ENCODE results near the gene BSCL2.
"Not testable (repeated sequence)": the region's sequence is repeated elsewhere in the genome, so short reads cannot be mapped to it uniquely, and the experiment has no call there.

The BSCL2 gene

DNA sequence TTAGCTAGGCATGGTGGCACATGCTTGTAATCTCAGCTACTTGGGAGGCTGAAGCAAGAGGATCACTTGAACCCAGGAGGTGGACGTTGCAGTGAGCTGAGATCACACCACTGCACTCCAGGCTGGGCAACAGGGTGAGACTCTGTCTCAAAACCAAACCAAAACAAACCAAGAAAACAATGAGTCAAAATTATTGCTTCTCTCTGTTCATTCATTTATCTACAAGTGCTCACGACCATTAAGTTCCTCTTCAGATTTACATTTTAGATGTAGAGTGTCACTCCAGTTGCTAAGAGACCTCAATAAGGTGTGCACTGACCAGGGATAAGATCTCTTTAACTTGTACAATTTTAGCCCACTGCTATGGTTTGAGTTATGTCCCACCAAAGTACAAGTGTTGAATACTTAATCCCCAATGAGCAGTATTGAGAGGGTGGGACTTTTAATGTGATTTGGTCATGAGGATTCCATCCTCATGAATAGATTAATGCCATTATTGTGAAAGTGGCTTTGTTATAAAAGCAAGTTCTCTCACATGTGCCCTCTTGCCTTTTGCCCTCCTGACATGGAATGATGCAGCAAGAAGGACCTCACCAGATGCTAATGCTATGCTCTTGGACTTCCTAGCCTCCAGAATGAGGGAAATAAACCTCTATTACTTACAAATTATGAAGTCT is 12.2 kb upstream of the BSCL2 start:
- no peak for DNase-seq (ENCODE audit: low read depth, low spot score)

DNA sequence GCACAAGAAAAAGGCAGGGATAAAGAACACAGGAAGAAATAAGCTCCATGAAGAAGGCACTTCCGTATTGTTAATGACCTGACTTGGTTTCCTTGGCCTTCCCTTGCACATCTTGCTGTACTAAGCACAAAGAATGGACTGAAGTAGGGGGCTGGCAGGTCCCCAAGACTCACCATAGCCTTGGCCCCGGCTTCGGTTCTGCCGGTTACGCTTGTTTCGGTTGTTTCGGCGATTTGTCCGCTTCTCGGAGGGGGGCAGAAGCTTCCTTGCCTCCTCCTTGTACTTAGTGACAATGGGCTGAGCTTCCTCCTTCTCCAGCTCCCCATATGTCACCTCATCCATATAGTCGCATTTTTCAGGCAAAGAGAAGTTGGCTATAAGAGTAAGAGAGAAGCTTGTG is 9.6 kb upstream of the BSCL2 start:
- no peak for DNase-seq (ENCODE audit: low read depth, low spot score)

DNA sequence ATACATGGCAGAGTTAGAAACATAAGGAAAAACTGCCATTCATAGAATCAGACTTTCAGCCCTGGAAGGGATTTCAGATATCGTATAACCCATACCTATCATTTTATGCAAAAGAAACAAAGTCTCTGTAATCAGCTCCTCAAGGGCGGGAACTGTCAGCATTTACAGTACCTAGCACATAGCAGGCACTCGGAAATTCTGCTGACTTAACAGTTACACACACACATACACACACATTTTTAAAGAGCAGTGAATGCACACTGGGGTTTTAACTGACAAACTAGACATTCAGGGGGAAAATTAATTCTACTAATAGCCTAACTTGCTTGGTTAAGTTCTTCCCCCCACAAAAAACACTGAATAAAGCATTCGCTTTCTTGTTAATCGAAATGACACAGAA is 9.0 kb upstream of the BSCL2 start:
- DNase-seq (ENCODE audit: low read depth, low spot score): no peak

DNA sequence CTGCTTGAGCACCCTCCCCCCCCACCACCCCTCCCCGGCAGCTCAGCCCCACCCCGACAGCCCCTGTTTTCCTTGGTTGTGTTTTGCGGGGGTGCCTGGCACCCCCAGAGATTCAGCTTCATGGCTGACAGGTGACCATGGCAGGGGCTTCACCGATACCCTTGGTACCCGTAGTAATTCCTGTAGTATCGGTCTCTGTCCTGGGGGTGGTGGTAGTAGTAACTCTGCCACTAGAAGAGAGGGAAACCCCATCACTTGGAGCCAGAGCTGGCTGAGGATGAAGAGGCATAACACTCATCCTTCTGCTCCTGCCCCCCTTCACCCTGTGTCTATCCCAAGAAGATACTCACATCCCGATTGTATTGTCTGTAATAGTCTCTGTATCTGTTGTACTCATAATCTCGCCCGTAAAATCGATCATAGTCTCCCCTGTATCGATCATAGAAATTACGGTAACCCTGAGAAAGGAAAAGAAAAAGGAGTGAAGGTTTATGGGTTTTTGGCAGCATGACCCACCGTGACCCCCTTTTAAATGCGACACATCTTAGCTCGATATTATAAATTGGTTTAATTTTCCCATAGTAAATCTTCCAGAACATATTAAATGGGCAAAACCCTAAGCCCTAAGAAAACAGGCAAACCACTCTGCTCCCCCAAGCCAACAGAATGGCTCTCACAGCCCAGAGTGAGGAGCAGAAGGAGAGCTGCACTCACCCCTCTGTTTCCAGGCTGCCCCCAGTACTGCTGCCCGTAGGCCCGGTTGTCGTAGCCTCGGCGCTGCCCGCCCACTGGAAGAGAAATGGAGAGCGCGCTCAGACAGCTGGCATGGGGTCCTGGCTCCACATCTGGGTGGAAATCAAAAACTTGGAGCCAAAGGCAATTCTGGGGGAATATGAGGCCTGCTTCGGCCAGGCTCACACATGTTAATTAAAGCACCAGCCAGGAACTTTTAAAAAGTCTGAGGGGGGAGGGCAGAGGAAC is 8.2 kb upstream of the BSCL2 start:
- DNase-seq (ENCODE audit: low read depth, low spot score): no peak

DNA sequence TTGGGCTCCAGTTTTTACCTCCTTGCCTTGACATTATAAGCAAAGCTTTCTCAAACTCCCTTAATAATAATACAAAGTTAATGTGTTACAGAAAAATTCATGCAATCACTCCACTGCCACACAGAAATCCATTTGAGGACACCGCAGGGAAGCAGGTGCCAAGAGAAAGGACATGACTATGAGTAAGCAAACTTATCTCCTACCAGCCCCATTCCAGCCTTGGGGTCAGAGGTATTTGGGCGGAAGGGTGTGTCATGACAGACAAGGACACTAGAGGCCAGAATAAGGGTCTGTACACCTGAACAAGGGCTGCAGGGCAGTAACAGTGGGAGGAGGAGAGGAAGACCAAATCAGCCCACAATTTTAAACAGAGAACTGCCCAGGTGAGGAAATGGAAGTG is 6.1 kb upstream of the BSCL2 start:
- DNase-seq (ENCODE audit: low read depth, low spot score): no peak

DNA sequence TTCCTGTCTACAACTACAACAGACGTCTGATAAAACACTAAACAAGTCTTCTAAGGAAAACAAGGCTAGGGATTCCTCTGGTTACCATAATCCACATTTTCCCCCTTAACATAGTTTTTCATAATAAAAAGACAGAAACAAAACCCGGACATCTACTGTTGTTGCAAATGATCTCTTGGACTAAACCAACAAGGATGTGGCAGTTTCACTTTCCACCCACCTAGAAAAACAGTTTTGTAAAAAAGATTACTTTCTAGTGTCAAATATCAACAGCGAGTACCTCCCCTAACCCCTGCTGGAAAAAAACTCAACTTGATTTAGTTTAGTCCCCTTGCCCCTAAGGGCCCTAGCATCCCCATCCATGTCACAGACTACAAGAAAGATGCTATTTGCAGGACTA is 5.6 kb upstream of the BSCL2 start:
- DNase-seq (ENCODE audit: low read depth, low spot score): no peak

DNA sequence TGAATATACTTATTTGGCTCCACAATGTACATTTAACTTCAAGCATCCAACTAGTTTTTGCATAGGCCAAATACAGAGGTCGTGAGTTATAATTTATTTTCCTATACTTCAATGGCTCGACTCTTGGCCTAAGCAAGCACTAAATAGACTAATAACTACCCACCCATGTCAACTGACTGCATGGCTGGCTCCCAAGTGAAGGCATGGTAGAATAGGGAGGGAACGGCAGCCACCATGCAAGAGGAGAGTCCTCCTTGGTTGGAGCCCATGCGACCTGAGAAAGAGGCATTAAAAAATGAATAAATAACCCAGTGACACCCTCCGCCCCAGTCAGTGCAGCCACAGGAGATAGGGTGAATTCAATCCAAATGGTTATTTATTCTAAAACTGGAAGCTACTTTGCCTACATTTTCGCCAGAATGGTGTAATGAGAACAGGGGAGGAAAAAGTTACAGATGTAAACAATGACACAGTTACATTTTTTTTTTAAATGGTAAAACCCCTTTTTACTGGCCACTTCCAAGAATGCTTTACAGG is 5.1 kb upstream of the BSCL2 start:
- no peak for DNase-seq (ENCODE audit: low read depth, low spot score)

DNA sequence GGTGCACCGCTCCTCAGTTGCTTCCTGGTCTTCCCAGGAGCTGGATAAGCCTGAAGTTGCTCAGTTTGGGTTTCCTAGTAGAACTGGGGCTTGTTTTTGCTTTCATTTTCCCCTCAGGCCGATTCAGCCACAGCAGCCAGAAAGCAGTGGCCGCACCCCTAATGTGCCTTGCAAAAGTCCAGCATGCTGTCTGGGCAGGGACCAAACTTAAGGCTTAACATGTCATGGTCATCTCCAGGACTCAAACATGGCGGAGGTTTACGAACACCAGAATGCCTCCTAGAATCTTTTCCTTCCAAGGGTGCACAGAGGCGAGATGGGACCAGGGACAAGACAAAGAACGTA is 2.7 kb upstream of the BSCL2 start:
- DNase-seq (ENCODE audit: low read depth, low spot score): no peak

DNA sequence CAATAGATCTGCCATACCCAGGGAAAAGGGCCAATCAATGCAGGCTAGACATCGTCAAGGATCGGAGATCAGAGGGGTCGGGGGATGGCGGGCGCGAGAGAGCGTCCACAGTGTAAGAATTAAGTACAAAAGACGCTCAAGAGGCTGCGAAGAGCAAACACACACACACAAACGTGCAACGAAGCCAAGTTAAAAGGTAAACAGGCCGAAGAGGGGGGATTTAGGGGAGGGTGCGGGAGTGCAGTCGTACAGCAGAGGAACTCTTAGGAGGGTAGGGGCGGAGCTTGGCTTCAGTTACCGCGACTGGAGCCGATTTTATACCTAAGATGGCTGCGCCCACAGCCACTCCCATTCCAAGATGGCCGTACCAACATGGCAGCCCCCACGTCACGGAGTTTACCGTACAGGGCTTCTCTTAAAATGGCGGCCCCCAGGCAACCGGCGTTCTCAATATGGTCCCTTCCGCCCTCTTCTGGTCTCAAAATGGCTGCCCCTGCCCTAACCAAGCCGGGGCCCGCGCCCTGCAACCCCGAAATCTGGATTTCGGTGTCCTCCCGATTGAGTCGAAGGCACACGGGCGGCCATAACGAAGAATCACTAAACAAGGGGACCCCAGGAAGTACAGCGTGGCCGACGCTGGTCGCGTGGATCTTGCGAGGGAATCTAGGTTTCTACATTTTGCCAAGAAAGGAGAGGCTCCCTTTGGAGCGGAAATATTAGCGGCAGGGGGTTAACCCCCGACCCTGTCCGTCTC is 2.2 kb upstream of the BSCL2 start:
- DNase-seq (ENCODE audit: low read depth, low spot score): peak; percentile 94

DNA sequence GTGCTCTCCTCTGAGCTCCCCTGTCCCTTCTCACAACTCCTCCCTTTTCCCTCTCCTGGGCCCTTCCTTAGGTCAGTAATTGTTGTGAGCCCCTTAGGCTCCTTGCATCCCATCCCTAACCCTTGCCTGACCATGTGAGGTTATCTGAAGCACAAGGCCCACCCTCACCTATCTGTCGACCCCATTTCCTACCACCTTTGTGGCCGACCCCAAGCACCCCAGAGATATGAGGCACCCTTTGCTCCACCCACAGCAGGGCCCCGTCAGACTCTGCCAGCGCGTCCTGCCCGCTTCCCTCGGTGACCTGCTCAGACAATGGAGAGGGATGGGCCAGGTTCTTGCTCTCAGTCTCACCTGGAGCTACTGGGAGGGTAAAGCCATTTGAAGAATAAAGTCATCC is 1.6 kb upstream of the BSCL2 start:
- DNase-seq (ENCODE audit: low read depth, low spot score): peak; percentile 10

DNA sequence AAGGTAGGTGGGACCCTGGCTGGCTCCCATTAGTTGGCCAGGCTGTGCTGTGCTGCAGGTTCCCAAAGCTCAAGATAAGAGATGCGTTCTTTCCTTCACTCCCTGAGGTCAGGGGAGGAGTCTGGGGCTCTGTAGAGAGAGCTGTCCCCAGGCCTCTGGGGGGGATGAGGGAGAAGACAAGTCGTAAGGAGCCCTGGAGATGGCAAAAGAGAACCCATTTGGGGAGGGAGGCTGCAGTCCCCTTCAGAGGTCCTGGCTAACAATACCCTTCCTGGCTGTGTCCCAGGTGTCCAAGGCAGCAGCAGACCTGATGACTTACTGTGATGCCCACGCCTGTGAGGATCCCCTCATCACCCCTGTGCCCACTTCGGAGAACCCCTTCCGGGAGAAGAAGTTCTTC is 1.2 kb upstream of the BSCL2 start:
- no peak for DNase-seq (ENCODE audit: low read depth, low spot score)

DNA sequence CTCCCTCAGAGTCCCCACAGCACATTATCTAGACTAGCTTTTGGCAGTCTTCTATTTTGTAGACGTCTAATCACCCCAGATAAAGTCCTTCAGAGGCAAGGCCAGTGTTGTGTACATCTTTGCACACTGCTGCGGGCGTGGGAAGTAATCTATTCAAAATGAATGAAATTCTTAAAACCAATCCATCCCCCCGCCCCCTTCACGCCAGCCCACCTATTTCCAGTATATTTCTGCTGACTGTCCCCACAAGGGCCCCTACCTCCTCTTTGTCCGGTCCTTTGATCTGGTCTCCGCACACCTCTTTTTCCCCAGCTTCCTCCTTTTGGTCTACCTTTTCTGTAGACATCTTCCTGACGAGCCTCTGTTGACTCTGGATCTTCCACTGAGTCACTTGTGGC is 375 bp downstream of the BSCL2 start:
- DNase-seq (ENCODE audit: low read depth, low spot score): no peak

DNA sequence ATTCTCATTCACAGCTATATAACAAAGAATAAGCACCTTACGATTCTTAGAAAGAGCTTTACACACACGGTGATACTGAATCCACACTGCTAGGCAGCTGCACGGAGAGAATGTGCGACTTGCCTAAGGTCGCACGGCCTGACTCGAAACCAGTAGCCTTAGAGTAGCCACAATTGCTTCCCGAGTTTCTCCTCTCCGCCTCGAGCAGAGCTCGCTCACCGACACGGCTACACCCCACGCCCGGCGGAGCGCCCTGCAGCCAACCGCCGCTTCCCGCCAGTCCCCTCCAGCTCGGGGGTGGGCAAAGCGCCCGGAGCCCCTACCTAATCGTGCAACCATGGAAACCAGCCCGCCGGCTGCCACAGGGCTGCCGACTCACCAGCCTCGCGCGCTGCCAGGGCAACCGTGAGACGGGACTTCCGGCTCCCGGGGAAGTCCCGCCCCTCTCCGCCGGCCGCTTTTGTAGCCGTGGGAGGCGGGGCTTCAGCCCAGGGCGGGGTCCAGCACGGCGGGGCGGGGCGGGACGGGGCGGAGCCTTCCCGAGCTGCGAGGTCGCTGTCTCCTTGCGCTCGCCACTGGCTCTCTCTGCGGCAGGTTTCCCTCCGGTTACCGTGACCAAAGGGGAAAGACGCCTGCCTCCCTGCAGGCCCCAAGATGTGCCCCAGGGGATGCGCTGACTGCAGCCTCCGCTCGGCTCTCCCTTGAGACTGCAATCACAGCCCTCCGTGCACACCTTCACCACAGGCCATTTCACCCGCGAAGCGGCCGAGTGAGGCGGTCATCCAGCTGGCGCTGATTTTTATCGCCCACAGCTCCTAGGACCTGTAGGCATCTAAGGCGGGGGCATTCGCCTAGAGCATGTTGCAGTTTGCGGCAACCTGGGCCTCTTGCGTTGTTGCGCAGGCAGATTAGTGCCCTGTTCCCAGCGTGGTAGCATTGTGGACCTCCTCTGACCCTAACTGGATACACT is 1.1 kb downstream of the BSCL2 start:
- peak; percentile 86 for DNase-seq (ENCODE audit: low read depth, low spot score)

DNA sequence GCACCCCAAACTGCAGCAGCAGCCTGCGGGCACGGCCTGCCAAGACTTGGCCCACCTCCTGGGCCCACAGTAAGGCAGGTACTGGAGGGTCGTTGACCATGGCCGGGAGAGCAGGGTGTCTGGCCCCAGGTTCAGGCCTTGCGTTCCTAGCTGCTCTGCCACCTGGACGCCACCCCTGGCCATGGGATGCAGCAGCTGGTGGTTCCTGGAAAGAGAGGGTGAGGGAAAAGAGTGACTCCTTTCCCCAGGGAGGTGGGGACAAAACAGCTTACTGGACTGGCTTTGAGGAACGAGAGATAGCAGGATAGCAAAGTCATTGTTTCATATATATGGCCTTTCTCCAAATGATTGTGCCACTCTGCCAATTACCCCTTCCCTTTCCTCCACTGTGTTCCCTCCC is 1.8 kb downstream of the BSCL2 start:
- no peak for DNase-seq (ENCODE audit: low read depth, low spot score)

DNA sequence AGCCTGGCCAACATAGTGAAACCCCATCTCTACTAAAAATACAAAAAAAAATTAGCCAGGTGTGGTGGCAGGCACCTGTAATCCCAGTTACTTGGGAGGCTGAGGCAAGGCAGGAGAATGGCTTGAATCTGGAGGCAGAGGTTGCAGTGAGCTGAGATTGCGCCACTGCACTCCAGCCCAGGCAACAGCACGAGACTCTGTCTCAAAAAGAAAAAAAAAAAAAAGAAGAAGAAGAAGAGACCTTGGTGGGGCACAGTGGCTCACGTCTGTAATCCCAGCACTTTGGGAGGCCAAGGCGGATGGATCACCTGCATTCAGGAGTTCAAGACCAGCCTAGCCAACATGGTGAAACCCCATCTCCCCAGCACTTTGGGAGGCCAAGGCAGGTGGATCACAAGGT is 3.3 kb downstream of the BSCL2 start:
- DNase-seq (ENCODE audit: low read depth, low spot score): not testable (repeated sequence)

DNA sequence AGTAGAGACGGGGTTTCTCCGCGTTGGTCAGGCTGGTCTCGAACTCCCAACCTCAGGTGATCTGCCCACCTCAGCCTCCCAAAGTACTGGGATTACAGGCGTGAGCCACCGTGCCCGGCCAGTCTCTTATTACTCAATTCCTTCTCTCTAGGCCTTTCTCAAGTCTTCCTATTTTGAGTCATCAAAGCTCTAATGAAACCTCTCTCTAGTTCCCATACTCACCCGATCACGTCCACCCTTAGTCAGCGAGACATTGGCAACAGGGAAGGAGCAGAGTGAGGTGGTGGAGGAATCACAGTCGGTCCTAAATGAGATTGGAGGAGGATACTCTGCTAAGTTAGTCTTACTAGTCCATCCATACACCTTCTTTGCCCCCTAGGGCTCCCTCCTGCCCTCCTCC is 5.0 kb downstream of the BSCL2 start:
- DNase-seq (ENCODE audit: low read depth, low spot score): no peak

DNA sequence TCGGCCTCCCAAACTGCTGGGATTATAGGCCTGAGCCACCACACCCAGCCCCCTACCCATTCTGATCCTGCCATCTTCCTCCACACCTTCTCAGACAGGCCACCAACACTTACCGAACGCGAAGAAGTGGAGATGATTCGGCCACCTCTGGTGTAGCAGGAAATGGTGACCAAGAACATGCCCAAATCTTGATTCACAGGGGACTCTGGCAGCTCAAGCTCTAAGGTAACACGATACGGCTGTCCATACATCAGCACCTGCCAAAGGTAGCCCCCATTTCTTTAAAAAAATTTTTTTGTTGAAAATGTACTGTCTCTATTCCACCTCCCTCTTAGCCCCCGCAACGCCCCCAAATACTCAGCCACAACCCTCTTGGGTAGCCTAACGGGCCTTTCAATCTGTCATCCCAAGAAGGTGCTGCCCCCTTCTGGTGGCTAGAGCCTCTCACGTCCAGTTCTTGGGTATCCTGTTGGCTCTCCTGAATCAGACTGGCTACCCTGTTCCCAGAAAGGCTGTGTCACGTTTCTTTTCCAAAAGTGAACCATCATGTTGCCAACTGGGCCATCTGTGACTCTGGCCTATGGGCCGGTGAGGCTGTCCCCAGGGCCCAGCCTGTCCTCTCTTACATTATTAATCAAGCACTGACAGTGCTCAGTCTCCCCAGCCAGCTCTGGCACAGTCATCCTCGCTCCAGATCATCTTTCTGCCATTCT is 12.6 kb downstream of the BSCL2 start:
- DNase-seq (ENCODE audit: low read depth, low spot score): peak; percentile 63

DNA sequence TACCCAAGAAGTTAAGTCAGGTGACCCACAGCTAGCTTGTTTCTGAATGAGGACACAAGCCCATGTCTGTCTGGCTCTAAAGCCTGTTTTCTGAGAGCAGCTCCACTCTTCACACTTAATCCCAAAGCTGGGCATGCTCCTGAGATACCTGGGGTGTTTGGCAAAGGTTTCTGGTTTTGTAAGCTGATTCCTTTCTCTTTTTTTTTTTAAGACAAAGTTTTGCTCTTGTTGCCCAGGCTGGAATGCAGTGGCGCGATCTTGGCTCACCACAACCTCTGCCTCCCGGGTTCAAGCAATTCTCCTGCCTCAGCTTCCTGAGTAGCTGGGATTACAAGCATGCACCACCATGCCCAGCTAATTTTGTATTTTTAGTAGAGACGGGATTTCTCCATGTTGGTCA is 13.6 kb downstream of the BSCL2 start:
- DNase-seq (ENCODE audit: low read depth, low spot score): not testable (repeated sequence)

DNA sequence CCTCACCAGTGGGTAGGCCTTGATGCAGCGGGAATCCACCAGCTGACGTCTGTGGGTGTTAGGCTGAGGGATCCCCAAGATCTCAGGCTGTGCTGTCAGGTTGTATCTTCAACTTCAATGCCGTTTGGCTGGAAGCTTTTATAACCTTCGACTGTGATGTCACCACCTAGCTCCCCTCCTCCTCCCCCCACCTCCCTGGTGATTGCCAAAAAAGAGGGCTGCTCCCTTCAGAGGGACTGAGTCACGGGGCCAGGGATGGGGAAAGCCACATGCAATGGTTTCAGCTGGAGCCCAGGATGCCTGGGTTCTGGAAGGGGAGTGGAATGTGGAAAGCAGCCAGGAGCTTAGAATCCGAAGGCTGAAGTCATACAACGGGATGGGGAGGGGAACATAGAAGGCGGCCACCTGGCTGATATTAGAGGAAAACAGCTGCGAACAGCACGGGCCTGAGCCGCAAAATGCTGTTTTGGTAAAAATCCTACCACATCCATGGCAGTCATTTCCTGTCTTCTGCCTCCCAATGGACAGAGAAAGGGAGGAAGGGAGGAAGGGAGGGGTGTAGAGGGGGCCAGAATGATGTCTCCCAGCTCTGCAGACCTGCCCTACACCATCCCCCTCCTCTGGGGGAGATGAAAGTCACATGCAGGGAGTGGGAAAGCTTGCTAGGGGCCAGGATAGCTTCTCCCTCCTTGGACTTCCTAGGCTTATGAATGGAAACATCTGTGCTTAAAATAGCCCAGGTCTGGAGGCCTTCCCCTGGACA is 17.6 kb downstream of the BSCL2 start, which contains the start of gene LRRN4CL:
TSS of gene LRRN4CL (minus strand) at position 110 of the 763 bp plus-strand sequence. CDS start 1,022 bp downstream, outside the sequence.
- no peak for DNase-seq (ENCODE audit: low read depth, low spot score)

Data from activated CD4-positive, CD25-positive, alpha-beta regulatory T cell treated with anti-CD3 and anti-CD28 coated beads, Interleukin-2, amount 50 U/mL, for 16 hours (primary cell).